ENCODE results near the gene CEP19. TPM values are rescaled to one million over a fixed set of nuclear protein-coding genes. Genes with fewer than 3 reads are reported as not detected.

The CEP19 gene
- total RNA-seq, 3 donors from 2014 or later, result 0.23 to 3.8 (median 0.70) TPM

DNA sequence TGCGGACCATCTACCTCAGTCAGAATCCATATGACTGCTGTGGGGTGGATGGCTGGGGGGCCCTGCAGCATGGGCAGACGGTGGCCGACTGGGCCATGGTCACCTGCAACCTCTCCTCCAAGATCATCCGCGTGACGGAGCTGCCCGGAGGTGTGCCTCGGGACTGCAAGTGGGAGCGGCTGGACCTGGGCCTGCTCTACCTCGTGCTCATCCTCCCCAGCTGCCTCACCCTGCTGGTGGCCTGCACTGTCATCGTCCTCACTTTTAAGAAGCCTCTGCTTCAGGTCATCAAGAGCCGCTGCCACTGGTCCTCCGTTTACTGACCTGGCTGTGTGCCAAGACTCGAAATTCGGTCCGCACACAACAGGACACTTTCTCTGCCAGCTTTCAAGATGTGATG lies 50.6 kb downstream of the CEP19 start:
- intact Hi-C loops (cut with DNase I, micrococcal nuclease), result no loop called here
- DNase-seq (no peak), ATAC-seq (no peak)
- Histone ChIP-seq H3K9me3 (no peaks in the 10 kb centered on the region), H3K4me3 (no peak overlapping the region), H3K4me1 (ENCODE audit: low read depth) (no peaks in the 10 kb centered on the region), H3K36me3 (ENCODE audit: low read depth) (no peaks in the 10 kb centered on the region)
- TF ChIP-seq CTCF (IDR thresholded peaks at IDR 0.05), result no peak

DNA sequence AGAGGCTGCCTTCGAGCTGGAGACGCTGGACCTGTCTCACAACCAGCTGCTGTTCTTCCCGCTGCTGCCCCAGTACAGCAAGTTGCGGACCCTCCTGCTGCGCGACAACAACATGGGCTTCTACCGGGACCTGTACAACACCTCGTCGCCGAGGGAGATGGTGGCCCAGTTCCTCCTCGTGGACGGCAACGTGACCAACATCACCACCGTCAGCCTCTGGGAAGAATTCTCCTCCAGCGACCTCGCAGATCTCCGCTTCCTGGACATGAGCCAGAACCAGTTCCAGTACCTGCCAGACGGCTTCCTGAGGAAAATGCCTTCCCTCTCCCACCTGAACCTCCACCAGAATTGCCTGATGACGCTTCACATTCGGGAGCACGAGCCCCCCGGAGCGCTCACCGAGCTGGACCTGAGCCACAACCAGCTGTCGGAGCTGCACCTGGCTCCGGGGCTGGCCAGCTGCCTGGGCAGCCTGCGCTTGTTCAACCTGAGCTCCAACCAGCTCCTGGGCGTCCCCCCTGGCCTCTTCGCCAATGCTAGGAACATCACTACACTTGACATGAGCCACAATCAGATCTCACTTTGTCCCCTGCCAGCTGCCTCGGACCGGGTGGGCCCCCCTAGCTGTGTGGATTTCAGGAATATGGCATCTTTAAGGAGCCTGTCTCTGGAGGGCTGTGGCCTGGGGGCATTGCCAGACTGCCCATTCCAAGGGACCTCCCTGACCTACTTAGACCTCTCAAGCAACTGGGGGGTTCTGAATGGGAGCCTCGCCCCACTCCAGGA lies 51.5 kb downstream of the CEP19 start:
- no peaks in the 10 kb centered on the region for H3K36me3 ChIP-seq (ENCODE audit: low read depth)
- no peak overlapping the region for H3K4me3 ChIP-seq
- H3K4me1 ChIP-seq (ENCODE audit: low read depth), result no peaks in the 10 kb centered on the region
- TF ChIP-seq CTCF (IDR thresholded peaks at IDR 0.05), result no peak
- intact Hi-C loops (cut with DNase I, micrococcal nuclease), result no loop called here
- H3K9me3 ChIP-seq, result no peaks in the 10 kb centered on the region
- ATAC-seq, result no peak
- no peak for DNase-seq

DNA sequence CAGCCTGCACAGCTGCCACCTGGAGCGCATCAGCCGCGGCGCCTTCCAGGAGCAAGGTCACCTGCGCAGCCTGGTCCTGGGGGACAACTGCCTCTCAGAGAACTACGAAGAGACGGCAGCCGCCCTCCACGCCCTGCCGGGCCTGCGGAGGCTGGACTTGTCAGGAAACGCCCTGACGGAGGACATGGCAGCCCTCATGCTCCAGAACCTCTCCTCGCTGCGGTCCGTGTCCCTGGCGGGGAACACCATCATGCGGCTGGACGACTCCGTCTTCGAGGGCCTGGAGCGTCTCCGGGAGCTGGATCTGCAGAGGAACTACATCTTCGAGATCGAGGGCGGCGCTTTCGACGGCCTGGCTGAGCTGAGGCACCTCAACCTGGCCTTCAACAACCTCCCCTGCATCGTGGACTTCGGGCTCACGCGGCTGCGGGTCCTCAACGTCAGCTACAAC lies 52.1 kb downstream of the CEP19 start:
- ATAC-seq (no peak), DNase-seq (no peak)
- Histone ChIP-seq H3K4me1 (ENCODE audit: low read depth) (no peaks in the 10 kb centered on the region), H3K4me3 (no peak overlapping the region), H3K36me3 (ENCODE audit: low read depth) (no peaks in the 10 kb centered on the region), H3K9me3 (no peaks in the 10 kb centered on the region)
- intact Hi-C loops (cut with DNase I, micrococcal nuclease), result no loop called here
- TF ChIP-seq CTCF (IDR thresholded peaks at IDR 0.05), result no peak

Other genes starting within 250 kb of the CEP19 start
- gene RNF168, start 208.5 kb downstream of the CEP19 start, total RNA-seq, result 10 to 100 TPM; 23.7 to 29.2 (median 24.9) TPM
- not detected for gene SMCO1, start 196.9 kb downstream of the CEP19 start, total RNA-seq
- gene WDR53, start 143.7 kb downstream of the CEP19 start, total RNA-seq, result 10 to 100 TPM in 1 of 3 donors, 1 to 10 TPM in 2; 5.8 to 13.7 (median 7.5) TPM
- gene FBXO45, start 143.6 kb downstream of the CEP19 start, total RNA-seq, result 10 to 100 TPM in 1 of 3 donors, 1 to 10 TPM in 2; 7.5 to 12.7 (median 9.9) TPM
- 1 to 10 TPM; 1.1 to 6.0 (median 5.4) TPM for gene NRROS, start 72.6 kb downstream of the CEP19 start, total RNA-seq
- gene PIGX, start 127 bp upstream of the CEP19 start, total RNA-seq, result 10 to 100 TPM; 22.5 to 30.5 (median 29.0) TPM
- 10 to 100 TPM; 50.6 to 74.7 (median 69.6) TPM for gene PAK2, start 27.6 kb upstream of the CEP19 start, total RNA-seq
- 10 to 100 TPM; 24.3 to 48.1 (median 31.0) TPM for gene SENP5, start 155.7 kb upstream of the CEP19 start, total RNA-seq
- 10 to 100 TPM; 48.0 to 57.3 (median 55.0) TPM for gene NCBP2, start 230.3 kb upstream of the CEP19 start, total RNA-seq